NB4 (cell line): ENCODE measurements around the gene MMEL1.

Source experiments
- DNase-seq: peaks from one replicate; pipeline ENCODE4 v3.0.0; 2010; ENCODE audit warnings: low read depth
- H3K4me3 ChIP-seq: one replicate; pipeline ENCODE4 v1.5.1; 2011; ENCODE audit warnings: mild to moderate bottlenecking, low read depth, low read length, moderate library complexity
- MYC ChIP-seq: IDR thresholded peaks from 2 replicates; pipeline ENCODE4 v1.6.1; 2011; ENCODE audit warnings: low read depth, low read length
- POLR2A ChIP-seq: IDR thresholded peaks from 2 replicates; pipeline ENCODE4 v1.6.1; 2011; ENCODE audit warnings: mild to moderate bottlenecking; ENCODE audit not compliant: insufficient read length; ENCODE audit errors: extremely low read depth
- TF ChIP-seq, protein P1 (sequence below): IDR thresholded peaks from one replicate; pipeline ENCODE4 v1.5.1; 2012; ENCODE audit warnings: low read depth, low read length
- TF ChIP-seq, protein P2 (sequence below): IDR thresholded peaks from 2 replicates; pipeline ENCODE4 v1.6.1; 2011; ENCODE audit warnings: low read depth, low read length

MMEL1 gene

DNA sequence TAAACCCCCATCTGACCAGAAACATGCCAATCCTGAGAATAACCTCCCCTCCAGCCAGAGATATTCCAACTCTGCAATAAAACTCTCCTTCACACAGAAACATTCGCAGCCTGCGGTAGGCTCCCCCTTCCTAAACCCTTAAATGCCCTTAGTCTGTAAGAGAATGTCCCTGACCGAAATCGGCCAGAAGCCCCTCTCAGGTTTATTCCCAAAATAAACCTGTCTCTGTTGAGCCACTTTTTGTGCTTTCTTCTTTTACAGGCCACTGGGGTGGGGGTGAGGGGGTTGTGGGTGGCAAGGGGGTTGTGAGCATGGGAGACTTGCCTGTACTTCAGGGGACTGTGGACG, 41.6 kb downstream of the MMEL1 start:
- TF ChIP-seq, protein P1, sequence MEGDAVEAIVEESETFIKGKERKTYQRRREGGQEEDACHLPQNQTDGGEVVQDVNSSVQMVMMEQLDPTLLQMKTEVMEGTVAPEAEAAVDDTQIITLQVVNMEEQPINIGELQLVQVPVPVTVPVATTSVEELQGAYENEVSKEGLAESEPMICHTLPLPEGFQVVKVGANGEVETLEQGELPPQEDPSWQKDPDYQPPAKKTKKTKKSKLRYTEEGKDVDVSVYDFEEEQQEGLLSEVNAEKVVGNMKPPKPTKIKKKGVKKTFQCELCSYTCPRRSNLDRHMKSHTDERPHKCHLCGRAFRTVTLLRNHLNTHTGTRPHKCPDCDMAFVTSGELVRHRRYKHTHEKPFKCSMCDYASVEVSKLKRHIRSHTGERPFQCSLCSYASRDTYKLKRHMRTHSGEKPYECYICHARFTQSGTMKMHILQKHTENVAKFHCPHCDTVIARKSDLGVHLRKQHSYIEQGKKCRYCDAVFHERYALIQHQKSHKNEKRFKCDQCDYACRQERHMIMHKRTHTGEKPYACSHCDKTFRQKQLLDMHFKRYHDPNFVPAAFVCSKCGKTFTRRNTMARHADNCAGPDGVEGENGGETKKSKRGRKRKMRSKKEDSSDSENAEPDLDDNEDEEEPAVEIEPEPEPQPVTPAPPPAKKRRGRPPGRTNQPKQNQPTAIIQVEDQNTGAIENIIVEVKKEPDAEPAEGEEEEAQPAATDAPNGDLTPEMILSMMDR = no peak
- TF ChIP-seq MYC = no peak
- TF ChIP-seq, protein P2, sequence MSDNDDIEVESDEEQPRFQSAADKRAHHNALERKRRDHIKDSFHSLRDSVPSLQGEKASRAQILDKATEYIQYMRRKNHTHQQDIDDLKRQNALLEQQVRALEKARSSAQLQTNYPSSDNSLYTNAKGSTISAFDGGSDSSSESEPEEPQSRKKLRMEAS = no peak
- no peak for TF ChIP-seq POLR2A
- no peak for DNase-seq
- H3K4me3 ChIP-seq = no peak overlapping the region

DNA sequence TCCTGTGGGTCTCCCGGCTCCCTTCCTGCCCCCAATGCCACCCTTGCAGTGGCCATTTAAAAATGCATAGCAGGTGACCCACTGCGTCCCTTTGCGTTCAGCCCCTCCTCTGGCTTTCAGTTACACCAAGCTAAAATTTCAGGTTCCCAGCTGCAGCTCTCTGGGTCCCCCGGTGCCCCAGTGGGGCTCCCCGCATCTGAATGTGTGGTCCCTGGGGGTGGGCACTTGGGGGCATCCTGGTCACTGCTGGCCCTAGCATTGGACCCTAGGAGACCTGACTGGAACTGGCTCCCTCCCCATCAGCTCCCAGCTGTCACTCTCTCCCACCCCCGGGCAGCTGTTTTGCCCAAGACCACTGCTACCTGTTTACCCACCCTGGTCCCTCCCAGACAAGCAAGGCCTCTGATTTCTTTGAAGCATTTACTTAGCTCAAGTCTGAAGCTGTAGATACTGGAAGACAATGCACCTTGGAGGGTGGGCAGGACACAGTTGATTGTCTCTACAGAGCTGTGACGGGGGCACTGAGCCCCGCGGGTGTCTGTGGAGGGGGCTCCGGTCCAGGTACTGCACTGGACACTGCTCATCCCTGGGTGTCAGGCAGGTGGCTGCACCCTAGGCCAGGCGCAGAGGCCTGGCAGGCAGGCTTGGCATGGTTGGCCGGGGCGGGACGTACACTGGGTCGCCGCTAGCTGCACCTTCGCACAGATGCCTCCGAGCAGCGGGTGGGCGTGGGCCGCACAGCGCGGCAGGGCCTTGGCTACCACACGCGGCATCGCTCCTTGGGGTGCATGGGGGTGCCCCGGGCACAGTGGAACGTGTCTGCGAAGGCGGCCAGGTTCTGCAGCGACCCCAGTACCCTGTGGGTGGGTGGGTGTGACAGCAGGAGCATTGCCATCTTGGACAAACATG, 42.3 kb downstream of the MMEL1 start:
- TF ChIP-seq POLR2A = no peak
- TF ChIP-seq, protein P2 = no peak
- TF ChIP-seq, protein P1 = no peak
- no peak for TF ChIP-seq MYC
- no peak for DNase-seq
- no peak overlapping the region for H3K4me3 ChIP-seq

DNA sequence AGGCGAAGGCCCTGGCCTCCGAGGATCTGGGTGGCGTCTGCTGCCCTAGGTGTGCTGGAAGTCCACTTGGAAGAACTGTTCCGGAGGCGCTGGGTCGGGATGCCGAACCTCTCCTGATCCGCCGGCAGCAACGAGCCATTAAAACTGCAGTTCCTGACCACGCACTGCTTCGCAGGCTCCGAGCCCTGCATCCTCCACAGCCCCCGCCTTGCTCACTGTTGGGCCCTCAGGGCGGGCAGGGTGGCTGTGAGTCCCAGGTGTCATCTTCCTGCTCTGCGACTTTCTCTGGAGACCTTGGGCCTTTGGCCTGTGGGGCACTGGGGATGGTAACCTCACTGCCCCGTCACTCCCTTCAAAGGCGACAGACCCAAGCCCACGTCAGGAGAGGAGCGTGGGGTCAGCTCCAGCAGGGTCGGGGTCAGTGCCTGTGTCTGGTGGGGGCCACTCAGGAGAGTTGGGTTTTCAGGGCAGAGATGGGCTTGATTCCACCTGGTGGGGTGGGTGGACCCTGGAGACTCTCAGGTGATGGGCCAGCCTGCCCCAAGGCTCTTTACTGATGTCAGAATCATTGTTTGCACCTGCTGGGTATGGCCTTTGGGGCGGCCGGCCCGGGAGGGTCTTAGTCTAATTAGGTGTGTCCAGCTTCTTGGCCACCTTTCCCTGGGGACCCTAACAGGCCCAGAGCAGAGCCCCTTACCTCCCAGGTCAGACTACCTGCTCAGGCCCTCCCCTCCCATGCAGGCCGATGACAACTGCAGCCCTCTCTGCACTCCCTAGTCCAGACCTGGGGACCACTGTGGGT, 43.2 kb downstream of the MMEL1 start:
- TF ChIP-seq MYC = no peak
- TF ChIP-seq, protein P2 = no peak
- TF ChIP-seq POLR2A = no peak
- TF ChIP-seq, protein P1 = no peak
- no peak for DNase-seq
- no peak overlapping the region for H3K4me3 ChIP-seq

DNA sequence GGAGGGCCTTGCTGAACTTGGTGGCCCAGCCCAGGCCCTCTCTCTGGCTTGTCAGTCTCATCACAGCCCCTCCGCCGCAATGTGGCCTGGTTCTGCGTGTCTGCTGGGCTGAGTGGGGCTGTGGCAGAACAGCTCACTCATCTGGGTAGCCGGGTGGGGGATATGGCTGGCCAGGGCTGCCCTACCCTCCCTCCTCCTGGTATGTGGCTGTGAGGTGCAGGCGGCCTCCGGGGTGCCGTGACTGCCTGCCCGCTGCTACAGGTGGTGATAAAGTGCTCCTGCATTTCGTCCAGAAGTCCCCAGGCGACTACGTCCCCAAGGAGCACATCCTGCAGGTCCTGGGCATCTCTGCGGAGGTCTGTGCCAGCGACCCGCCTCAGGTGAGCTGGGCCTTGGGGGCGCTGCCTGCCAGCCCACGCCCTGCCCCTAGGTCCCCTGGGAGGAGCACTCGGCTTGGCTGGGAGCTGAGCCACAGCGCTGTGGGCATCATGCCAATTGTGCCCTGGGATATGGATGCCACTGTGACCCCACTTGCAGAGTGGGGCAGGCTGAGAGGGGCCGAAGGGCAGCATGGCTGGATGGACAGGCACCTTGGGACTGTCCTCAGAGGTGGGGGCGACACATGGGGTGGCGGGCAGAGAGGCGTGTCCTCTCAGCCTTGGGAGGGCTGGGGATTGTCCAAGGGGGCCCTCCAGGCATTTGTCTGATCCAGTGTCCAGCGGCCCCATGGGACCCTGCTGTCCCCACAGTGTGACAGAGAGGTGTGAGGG, 44.0 kb downstream of the MMEL1 start:
- no peak overlapping the region for H3K4me3 ChIP-seq
- no peak for DNase-seq
- TF ChIP-seq, protein P2 = no peak
- TF ChIP-seq, protein P1 = no peak
- no peak for TF ChIP-seq MYC
- TF ChIP-seq POLR2A = no peak

DNA sequence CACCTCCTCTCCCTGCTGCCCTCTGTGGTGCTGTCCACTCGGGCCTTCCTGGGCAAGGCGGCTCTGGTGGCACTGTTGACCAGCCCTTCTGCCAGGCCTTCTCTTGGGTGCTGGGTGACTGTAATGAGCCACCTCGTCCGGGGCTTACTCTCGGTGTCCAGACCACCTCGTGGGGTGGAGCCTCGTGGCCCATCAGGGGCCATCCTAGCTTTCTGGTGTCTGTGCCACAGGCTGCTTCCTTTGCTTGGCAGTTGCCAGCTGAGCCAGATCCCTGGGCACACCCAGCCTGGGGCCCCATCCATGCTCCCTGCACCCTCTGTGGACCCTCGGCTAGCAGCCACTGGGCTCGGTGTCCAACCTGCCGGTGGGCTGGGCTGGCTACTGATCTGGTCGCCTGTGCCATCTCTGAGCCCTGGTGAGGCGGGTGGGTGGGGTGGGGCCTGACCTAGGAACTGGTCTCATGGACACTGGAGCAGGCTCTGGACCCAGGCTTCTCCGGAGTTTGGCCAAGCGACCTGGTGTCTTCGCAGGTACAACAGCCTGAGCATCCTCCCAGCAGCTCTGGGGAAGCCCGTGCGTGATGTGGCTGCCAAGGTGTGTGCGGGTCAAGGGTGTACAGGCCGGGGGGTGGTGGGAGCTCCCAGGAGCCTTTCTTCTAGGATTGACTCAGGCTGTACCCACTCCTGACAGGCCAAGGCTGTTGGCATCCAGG, 44.8 kb downstream of the MMEL1 start:
- TF ChIP-seq, protein P2 = no peak
- H3K4me3 ChIP-seq = no peak overlapping the region
- DNase-seq = no peak
